K562 (cell line): Measurements from ENCODE around the gene PSMB7. TPM values are rescaled to one million over a fixed set of nuclear protein-coding genes. Genes with fewer than 3 reads are reported as not detected.

Experiments
- ATAC-seq: fragments of 200-7000 bp; cut with Tn5 transposase; 3 replicates; pipeline ENCODE4 v1.9.1; 2020; ENCODE audit warnings: moderate library complexity
- BruUV-seq: library from RNA; stranded (reverse); fragments of 400-500 nt; replicated peaks from 2 replicates; lab custom pipeline; 2021; lab: Mats Ljungman, UMichigan
- CTCF ChIA-PET: fragments of 300-600 bp; formaldehyde crosslinking; extraction: SDS; loops from one replicate; lab custom pipeline; 2021; ENCODE audit warnings: low intra/inter-chr PET ratio; lab: Yijun Ruan, JAX
- POLR2A ChIA-PET: fragments of 300-600, 350-650 bp; sonication (Branson Sonifier 250); formaldehyde crosslinking; extraction: SDS; loops from one replicate; lab custom pipeline; 2021; ENCODE audit warnings: antibody characterized with exemption, inconsistent platforms; lab: Yijun Ruan, JAX
- DNase-seq, 4 experiments: peaks; one replicate each; pipeline versions ENCODE4 v3.0.0 to v3.0.0-alpha.2; 2011 to 2018; ENCODE audit warnings: low spot score in 3 of 4, mixed read lengths in 3 of 4; ENCODE audit errors: extremely low read depth in 1 of 4
- FAIRE-seq: peaks from 2 replicates; lab custom pipeline; 2011; peaks lifted over from hg19 to GRCh38; lab: Jason Lieb, UNC
- H2AFZ ChIP-seq: 2 replicates; pipeline ENCODE4 v1.6.0; 2011; ENCODE audit warnings: low read depth, low read length, control low read depth, inconsistent platforms
- H3K27ac ChIP-seq: fragments of 200-600 bp; 3 replicates; pipeline ENCODE4 v1.8.0; 2011; ENCODE audit warnings: low read depth, mild to moderate bottlenecking, control low read depth, inconsistent platforms, low read length, moderate library complexity, mixed read lengths; ENCODE audit errors: extremely low read depth
- H3K27me3 ChIP-seq, 2 experiments: fragments of 300-600 bp in 1 of 2; 2 replicates in 1 of 2; 3 replicates in 1 of 2; pipeline versions ENCODE4 v1.6.0 to v1.8.0; 2011; ENCODE audit warnings: inconsistent platforms in 2 of 2, low read length in 2 of 2, mild to moderate bottlenecking in 1 of 2, mixed read lengths in 1 of 2, moderate library complexity in 1 of 2; ENCODE audit not compliant: control insufficient read depth in 2 of 2, insufficient read depth in 2 of 2
- H3K36me3 ChIP-seq: fragments of 300-600 bp; 3 replicates; pipeline ENCODE4 v1.8.0; 2011; ENCODE audit warnings: mild to moderate bottlenecking, low read length, inconsistent platforms; ENCODE audit not compliant: control insufficient read depth, insufficient read depth
- H3K4me1 ChIP-seq, 2 experiments: fragments of 200-600 bp in 1 of 2; replicated peaks in 1 of 2; 2 replicates in 1 of 2; 3 replicates in 1 of 2; pipeline versions ENCODE4 v1.5.1 to v1.8.0; 2011; ENCODE audit warnings: inconsistent platforms in 2 of 2, low read length in 2 of 2, mild to moderate bottlenecking in 1 of 2, mixed read lengths in 1 of 2, moderate library complexity in 1 of 2; ENCODE audit not compliant: control insufficient read depth in 2 of 2, insufficient read depth in 2 of 2
- H3K4me2 ChIP-seq: 2 replicates; pipeline ENCODE4 v1.6.1; 2011; ENCODE audit warnings: low read length, control low read depth, inconsistent platforms, mixed read lengths; ENCODE audit not compliant: insufficient read depth
- H3K4me3 ChIP-seq: fragments of 200-600 bp; sonication (generic), shearing (Covaris generic); 2 replicates; pipeline ENCODE4 v1.5.1; 2016; ENCODE audit warnings: control low read depth, inconsistent platforms
- H3K79me2 ChIP-seq: fragments of 200-600 bp; 3 replicates; pipeline ENCODE4 v1.8.0; 2011; ENCODE audit warnings: low read length, inconsistent platforms; ENCODE audit not compliant: control insufficient read depth, insufficient read depth
- H3K9ac ChIP-seq, 2 experiments: 2 replicates each; pipeline versions ENCODE4 v1.6.0 to v1.6.1; 2011; ENCODE audit warnings: low read depth in 2 of 2, low read length in 2 of 2, control low read depth in 1 of 2, inconsistent platforms in 1 of 2, mild to moderate bottlenecking in 1 of 2, mixed read lengths in 1 of 2; ENCODE audit not compliant: insufficient read depth in 1 of 2
- H3K9me1 ChIP-seq: one replicate; pipeline ENCODE4 v1.6.0; 2011; ENCODE audit warnings: inconsistent platforms, mild to moderate bottlenecking, low read length, moderate library complexity; ENCODE audit not compliant: control insufficient read depth, insufficient read depth
- H3K9me3 ChIP-seq: replicated peaks from 2 replicates; pipeline ENCODE4 v1.5.1; 2011; ENCODE audit warnings: low read depth, low read length, inconsistent platforms; ENCODE audit not compliant: control insufficient read depth, insufficient read depth
- H4K20me1 ChIP-seq: replicated peaks from 2 replicates; pipeline ENCODE4 v1.6.1; 2011; ENCODE audit warnings: low read length, inconsistent platforms, mixed read lengths; ENCODE audit not compliant: control insufficient read depth, insufficient read depth
- ATF1 ChIP-seq, 2 experiments: fragments of 450-650 bp in 1 of 2; IDR thresholded peaks; 2 replicates each; pipeline ENCODE4 v1.6.1; 2016; ENCODE audit warnings: missing compliant biosample characterization in 1 of 2, missing genetic modification characterization in 1 of 2
- DACH1 ChIP-seq: fragments of 450-650 bp; IDR thresholded peaks from 2 replicates; pipeline ENCODE4 v1.6.1; 2018; ENCODE audit not compliant: partially characterized antibody
- MECOM ChIP-seq: fragments of 250-450 bp; sonication (Bioruptor Pico); IDR thresholded peaks from 2 replicates; pipeline ENCODE4 v1.8.0; 2022; ENCODE audit warnings: inconsistent platforms
- MEIS2 ChIP-seq: fragments of 450-650 bp; IDR thresholded peaks from 2 replicates; pipeline ENCODE4 v1.6.1; 2014; ENCODE audit warnings: mild to moderate bottlenecking; ENCODE audit not compliant: partially characterized antibody
- PKNOX1 ChIP-seq: fragments of 450-650 bp; IDR thresholded peaks from 2 replicates; pipeline ENCODE4 v1.6.1; 2016
- ZNF23 ChIP-seq: fragments of 250-450 bp; sonication (Bioruptor Pico); IDR thresholded peaks from 2 replicates; pipeline ENCODE4 v1.4.0; 2020; ENCODE audit warnings: mild to moderate bottlenecking
- WGBS: fragments of 100-300 bp; shearing (Covaris generic); methylation state at CpG from one replicate; pipeline ENCODE4 v1.1.6; 2016; ENCODE audit warnings: low coverage, mixed read lengths; ENCODE audit not compliant: insufficient coverage; ENCODE audit errors: missing lambda C conversion rate; 5-methylcytosine and 5-hydroxymethylcytosine counted together
- in situ Hi-C: fragments of 300-500 bp; cut with MboI; formaldehyde crosslinking; loops from 4 replicates; pipeline ENCODE4 v1.15.0; 2018; ENCODE audit warnings: inconsistent platforms, mixed read lengths
- intact Hi-C: fragments of 100-400 bp; cut with micrococcal nuclease; formaldehyde crosslinking; loops from 2 replicates; pipeline ENCODE4 v1.14.2; 2022
- polyA plus RNA-seq, 8 experiments: library from polyadenylated mRNA; depleted of rRNA in 4 of 8; stranded (reverse) in 5 of 8; unstranded in 3 of 8; fragments of >200 nt; fragmentation: Nextera tagmentation in 2 of 8; fragmentation: Illumina TruSeq in 1 of 8; extraction: Ambion mirVana in 2 of 8; extraction: Trizol in 1 of 8; gene quantifications; 2 replicates each; pipeline versions ENCODE4 v1.2.1 to v1.2.3, GENCODE V29; 2011 to 2014; ENCODE audit warnings: inconsistent platforms in 1 of 8, missing spikeins in 1 of 8
- total RNA-seq, 7 experiments: library from RNA; depleted of rRNA in 6 of 7; stranded (reverse); fragments of >200 nt in 6 of 7; fragmentation: Illumina TruSeq in 2 of 7; extraction: Trizol in 2 of 7; gene quantifications; 2 replicates each; pipeline versions ENCODE4 v1.2.1 to v1.2.3, GENCODE V29; 2011 to 2021; ENCODE audit warnings: low replicate concordance in 1 of 7
- TF ChIP-seq, protein P1 (sequence below), 2 experiments: IDR thresholded peaks in 1 of 2; conservative IDR thresholded peaks in 1 of 2; 2 replicates each; pipeline ENCODE4 v1.6.1; 2016; ENCODE audit warnings: low read depth in 2 of 2, mild to moderate bottlenecking in 1 of 2, missing compliant biosample characterization in 1 of 2, missing genetic modification characterization in 1 of 2, moderate library complexity in 1 of 2

The PSMB7 gene
- total and polyA plus RNA-seq, 9 of the 15 experiments (the other 6 are each of a cell fraction or from before 2014, with no cell fraction given) = 321 to 978 (median 407) TPM

GRCh38 chr9:124377551-124378406 lies 37.5 kb downstream of the PSMB7 start:
- TF ChIP-seq MECOM (CRISPR knock-in tag) (peak; percentile 73; the same call in 1 of the 2 replicates), ZNF23 (CRISPR knock-in tag) (no peak), PKNOX1 (peak; percentile 38; the same call in 1 of the 2 replicates), MEIS2 (peak; percentile 92), DACH1 (no peak), ATF1 (CRISPR knock-in tag; IDR thresholded peaks at IDR 0.05) (no peak), ATF1 (tag; IDR thresholded peaks at IDR 0.05) (0 out of 2 replicates have a peak, but pooled peaks have one; percentile 28)
- TF ChIP-seq, protein P1, sequence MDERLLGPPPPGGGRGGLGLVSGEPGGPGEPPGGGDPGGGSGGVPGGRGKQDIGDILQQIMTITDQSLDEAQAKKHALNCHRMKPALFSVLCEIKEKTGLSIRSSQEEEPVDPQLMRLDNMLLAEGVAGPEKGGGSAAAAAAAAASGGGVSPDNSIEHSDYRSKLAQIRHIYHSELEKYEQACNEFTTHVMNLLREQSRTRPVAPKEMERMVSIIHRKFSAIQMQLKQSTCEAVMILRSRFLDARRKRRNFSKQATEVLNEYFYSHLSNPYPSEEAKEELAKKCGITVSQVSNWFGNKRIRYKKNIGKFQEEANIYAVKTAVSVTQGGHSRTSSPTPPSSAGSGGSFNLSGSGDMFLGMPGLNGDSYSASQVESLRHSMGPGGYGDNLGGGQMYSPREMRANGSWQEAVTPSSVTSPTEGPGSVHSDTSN (CRISPR knock-in tag; IDR thresholded peaks at IDR 0.05; ENCODE audit: low read depth) = no peak
- TF ChIP-seq, protein P1 (tag; conservative IDR thresholded peaks at IDR 0.05; ENCODE audit: low read depth) = peak; percentile 96
- ATAC-seq (0 out of 3 replicates have a peak, but pooled peaks have one; percentile 47), DNase-seq (no peak), FAIRE-seq (no peak)
- peaks cover 63% of the 10 kb centered on the region for H3K36me3 ChIP-seq
- no TSS peak for BruUV-seq
- no peak overlapping the region for H3K27ac ChIP-seq
- H3K4me2 ChIP-seq = no peak overlapping the region
- CTCF ChIA-PET = no interaction called here
- peaks cover 4% of the 10 kb centered on the region for H3K9me3 ChIP-seq
- H3K9ac ChIP-seq = no peak overlapping the region
- no peak overlapping the region for H2AFZ ChIP-seq
- H3K4me3 ChIP-seq = no peak overlapping the region
- intact Hi-C loops = no loop called here
- peaks cover 74% of the 10 kb centered on the region for H3K79me2 ChIP-seq
- 53% methylated on average over 10 of the region's 10 CpGs for WGBS
- in situ Hi-C loops = no loop called here
- H4K20me1 ChIP-seq = no peaks in the 10 kb centered on the region
- no peaks in the 10 kb centered on the region for H3K9me1 ChIP-seq
- H3K27me3 ChIP-seq = no peaks in the 10 kb centered on the region
- POLR2A ChIA-PET = interaction anchor here (0.5 to 2.7 kb wide), 12 partner anchors 7 to 432 kb away, joined by 3 to 11 read pairs (median 4); no protein-coding TSS in a partner anchor
- H3K4me1 ChIP-seq = no peaks in the 10 kb centered on the region
